Measurements from ENCODE around the gene CARS1. TPM values are rescaled to one million over a fixed set of nuclear protein-coding genes. Genes with fewer than 3 reads are reported as not detected.

The CARS1 gene
- total and polyA plus RNA-seq, 10 of the 15 experiments (the other 5 are each of a cell fraction or from before 2014, with no cell fraction given), result 7.8 to 60.6 (median 45.7) TPM

GRCh38 chr11:2983908-2984307 lies 73.3 kb downstream of the CARS1 start:
- ATAC-seq, result no peak
- peaks cover 0 to 10% of the 10 kb centered on the region in 2 experiments; a peak in 3 of 4 replicates for H3K36me3 ChIP-seq (ENCODE audit: control insufficient read depth in 2 of 2, insufficient read depth in 2 of 2, low read length in 1 of 2)
- H3K9ac ChIP-seq (ENCODE audit: control insufficient read depth, insufficient read depth, low read length), result no peak overlapping the region
- ChIA-PET POLR2A (interaction anchor here (0.6 kb wide), 1 partner anchor 20 kb away, joined by 6 read pairs; no protein-coding TSS in a partner anchor), RAD21 (ENCODE audit: unreplicated experiment) (interaction anchor here (1.6 kb wide), 1 partner anchor 8 kb away, joined by 4 read pairs; the partner anchor contains the start of gene NAP1L4), CTCF (interaction anchor here (0.8 to 1.9 kb wide), 2 partner anchors 9 to 106 kb away, joined by 3 to 8 read pairs; no protein-coding TSS in a partner anchor), SMC1A (ENCODE audit: uncharacterized antibody, unreplicated experiment) (interaction anchor here (1.2 kb wide), 1 partner anchor 9 kb away, joined by 3 read pairs; no protein-coding TSS in a partner anchor)
- H3K9me3 ChIP-seq (replicated peaks; ENCODE audit: control insufficient read depth, insufficient read depth, low read length), result no peaks in the 10 kb centered on the region
- no peak overlapping the region for H3K27ac ChIP-seq (ENCODE audit: control insufficient read depth, insufficient read depth)
- peaks cover 6% of the 10 kb centered on the region; the same call in 1 of the 2 replicates for H4K20me1 ChIP-seq (ENCODE audit: control insufficient read depth, insufficient read depth)
- DNase-seq (ENCODE audit: low read depth, low spot score), result no peak
- no peak for FAIRE-seq
- in situ Hi-C loops (cut with MboI), result no loop called here
- H3K4me2 ChIP-seq (ENCODE audit: control insufficient read depth, insufficient read depth), result no peak overlapping the region
- no peak overlapping the region for H3K4me3 ChIP-seq
- H2AFZ ChIP-seq (ENCODE audit: control insufficient read depth, low read depth, low read length), result no peak overlapping the region
- peaks cover 6% of the 10 kb centered on the region for H3K4me1 ChIP-seq (ENCODE audit: control insufficient read depth, insufficient read depth, low read length)
- H3K79me2 ChIP-seq (ENCODE audit: control insufficient read depth, insufficient read depth, low read length), result peaks cover 87% of the 10 kb centered on the region
- no peaks in the 10 kb centered on the region for H3K27me3 ChIP-seq (replicated peaks in 1 of 2; ENCODE audit: control insufficient read depth in 2 of 2, insufficient read depth in 2 of 2, low read length in 1 of 2)
- intact Hi-C loops (cut with micrococcal nuclease; ENCODE audit: unreplicated experiment), result no loop called here
- BruUV-seq (replicated peaks), result no TSS peak
- 53% methylated on average over 4 of the region's 4 CpGs for WGBS (ENCODE audit: insufficient coverage, insufficient replicate concordance, low lambda C conversion rate, missing lambda C conversion rate)
- TF ChIP-seq RAD51 (IDR thresholded peaks at IDR 0.05), result no peak
- no peak for TF ChIP-seq DPF2 (IDR thresholded peaks at IDR 0.05)
- no peak for TF ChIP-seq ZNF622 (IDR thresholded peaks at IDR 0.05)
- no peak for TF ChIP-seq FOS (IDR thresholded peaks at IDR 0.05; ENCODE audit: borderline replicate concordance, extremely low read depth, insufficient read length)
- no peak for TF ChIP-seq TAF1 (IDR thresholded peaks at IDR 0.05; ENCODE audit: borderline replicate concordance, low read depth, low read length)
- no peak for TF ChIP-seq ATF3 (IDR thresholded peaks at IDR 0.05; ENCODE audit: borderline replicate concordance, extremely low read depth, low read depth, low read length)
- TF ChIP-seq, protein P1, sequence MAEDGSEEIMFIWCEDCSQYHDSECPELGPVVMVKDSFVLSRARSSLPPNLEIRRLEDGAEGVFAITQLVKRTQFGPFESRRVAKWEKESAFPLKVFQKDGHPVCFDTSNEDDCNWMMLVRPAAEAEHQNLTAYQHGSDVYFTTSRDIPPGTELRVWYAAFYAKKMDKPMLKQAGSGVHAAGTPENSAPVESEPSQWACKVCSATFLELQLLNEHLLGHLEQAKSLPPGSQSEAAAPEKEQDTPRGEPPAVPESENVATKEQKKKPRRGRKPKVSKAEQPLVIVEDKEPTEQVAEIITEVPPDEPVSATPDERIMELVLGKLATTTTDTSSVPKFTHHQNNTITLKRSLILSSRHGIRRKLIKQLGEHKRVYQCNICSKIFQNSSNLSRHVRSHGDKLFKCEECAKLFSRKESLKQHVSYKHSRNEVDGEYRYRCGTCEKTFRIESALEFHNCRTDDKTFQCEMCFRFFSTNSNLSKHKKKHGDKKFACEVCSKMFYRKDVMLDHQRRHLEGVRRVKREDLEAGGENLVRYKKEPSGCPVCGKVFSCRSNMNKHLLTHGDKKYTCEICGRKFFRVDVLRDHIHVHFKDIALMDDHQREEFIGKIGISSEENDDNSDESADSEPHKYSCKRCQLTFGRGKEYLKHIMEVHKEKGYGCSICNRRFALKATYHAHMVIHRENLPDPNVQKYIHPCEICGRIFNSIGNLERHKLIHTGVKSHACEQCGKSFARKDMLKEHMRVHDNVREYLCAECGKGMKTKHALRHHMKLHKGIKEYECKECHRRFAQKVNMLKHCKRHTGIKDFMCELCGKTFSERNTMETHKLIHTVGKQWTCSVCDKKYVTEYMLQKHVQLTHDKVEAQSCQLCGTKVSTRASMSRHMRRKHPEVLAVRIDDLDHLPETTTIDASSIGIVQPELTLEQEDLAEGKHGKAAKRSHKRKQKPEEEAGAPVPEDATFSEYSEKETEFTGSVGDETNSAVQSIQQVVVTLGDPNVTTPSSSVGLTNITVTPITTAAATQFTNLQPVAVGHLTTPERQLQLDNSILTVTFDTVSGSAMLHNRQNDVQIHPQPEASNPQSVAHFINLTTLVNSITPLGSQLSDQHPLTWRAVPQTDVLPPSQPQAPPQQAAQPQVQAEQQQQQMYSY (CRISPR knock-in tag; IDR thresholded peaks at IDR 0.05), result no peak
- TF ChIP-seq ZBTB33 (IDR thresholded peaks at IDR 0.05), result no peak
- TF ChIP-seq NKRF (conservative IDR thresholded peaks at IDR 0.05), result no peak
- no peak for TF ChIP-seq HDAC6 (IDR thresholded peaks at IDR 0.05; ENCODE audit: unreplicated experiment)
- TF ChIP-seq RAD21 (IDR thresholded peaks at IDR 0.05; ENCODE audit: insufficient read depth, low read depth, low read length), result no peak
- TF ChIP-seq TBL1XR1 (IDR thresholded peaks at IDR 0.05; ENCODE audit: low read depth, low read length), result no peak
- TF ChIP-seq NFIC (IDR thresholded peaks at IDR 0.05; ENCODE audit: low read depth, low read length), result no peak
- TF ChIP-seq NR2C1 (IDR thresholded peaks at IDR 0.05), result no peak
- TF ChIP-seq HCFC1 (IDR thresholded peaks at IDR 0.05; ENCODE audit: low read length), result no peak
- TF ChIP-seq SRF (IDR thresholded peaks at IDR 0.05; ENCODE audit: low read depth in 2 of 2, low read length in 2 of 2), result no peak
- no peak for TF ChIP-seq HDGF (IDR thresholded peaks at IDR 0.05)
- TF ChIP-seq SMC3 (IDR thresholded peaks at IDR 0.05; ENCODE audit: borderline replicate concordance, low read length), result no peak

Measured in GM12878 (cell line).